Left lung (tissue), 10 donors: Measurements from ENCODE around the gene LDB2. TPM values are rescaled to one million over a fixed set of nuclear protein-coding genes. Genes with fewer than 3 reads are reported as not detected.

ENCODE experiments used
- ATAC-seq: fragments of 200-7000 bp; cut with Tn5 transposase; one replicate; pipeline ENCODE4 v1.9.1; 2020; ENCODE audit warnings: moderate library complexity
- DNase-seq, 4 donors: peaks; one replicate each; pipeline ENCODE4 v3.0.0-alpha.2; 2013 to 2020
- H3K27ac ChIP-seq, 2 donors: fragments of 200-600 bp; sonication (generic) in 1 of 2; one replicate each; pipeline versions ENCODE4 v1.5.0 to v1.8.0; 2020 to 2021
- H3K27me3 ChIP-seq, 2 donors: fragments of 200-600 bp; sonication (generic) in 1 of 2; one replicate each; pipeline versions ENCODE4 v1.5.0 to v1.8.0; 2020 to 2021
- H3K36me3 ChIP-seq, 2 donors: fragments of 200-600 bp; sonication (generic) in 1 of 2; one replicate each; pipeline versions ENCODE4 v1.5.0 to v1.8.0; 2020 to 2021
- H3K4me1 ChIP-seq, 2 donors: fragments of 200-600 bp; one replicate each; pipeline ENCODE4 v1.8.0; 2021
- H3K4me3 ChIP-seq, 2 donors: fragments of 200-600 bp; sonication (generic) in 1 of 2; one replicate each; pipeline versions ENCODE4 v1.5.0 to v1.8.0; 2020 to 2021; ENCODE audit warnings: mild to moderate bottlenecking in 1 of 2
- H3K9me3 ChIP-seq, 2 donors: fragments of 200-600 bp; sonication (generic) in 1 of 2; one replicate each; pipeline versions ENCODE4 v1.5.0 to v1.8.0; 2020 to 2021
- intact Hi-C, 2 donors: fragments of 100-400 bp; cut with DNase I; formaldehyde crosslinking; loops; one replicate each; pipeline versions ENCODE4 v1.11.2 to v1.14.2; 2022
- polyA plus RNA-seq, 6 donors: library from polyadenylated mRNA; unstranded; fragments of 120-200 nt; gene quantifications; one replicate each; pipeline ENCODE4 v1.2.1, GENCODE V29; 2013; ENCODE audit not compliant: insufficient read length in 6 of 6
- total RNA-seq, 2 donors: library from RNA; stranded (reverse); fragmentation: NEBNext Ultra II Directional; extraction: Animal tissue kit (Norgen Biotek cat#: 25700); gene quantifications; one replicate each; pipeline ENCODE4 v1.2.1, GENCODE V29; 2021
- TF ChIP-seq, protein P1 (sequence below), 2 donors: fragments of 200-600 bp; sonication (generic) in 1 of 2; IDR thresholded peaks; one replicate each; pipeline versions ENCODE4 v1.5.0 to v1.8.0; 2021; ENCODE audit warnings: antibody characterized with exemption in 2 of 2
- donor health status: DM: no; HTN: yes; CAD: no.
- donor health status: DM: no; HTN: no; CAD: no.

The LDB2 gene
- total and polyA plus RNA-seq, 8 donors = 37.7 to 97.0 (median 78.5) TPM

DNA sequence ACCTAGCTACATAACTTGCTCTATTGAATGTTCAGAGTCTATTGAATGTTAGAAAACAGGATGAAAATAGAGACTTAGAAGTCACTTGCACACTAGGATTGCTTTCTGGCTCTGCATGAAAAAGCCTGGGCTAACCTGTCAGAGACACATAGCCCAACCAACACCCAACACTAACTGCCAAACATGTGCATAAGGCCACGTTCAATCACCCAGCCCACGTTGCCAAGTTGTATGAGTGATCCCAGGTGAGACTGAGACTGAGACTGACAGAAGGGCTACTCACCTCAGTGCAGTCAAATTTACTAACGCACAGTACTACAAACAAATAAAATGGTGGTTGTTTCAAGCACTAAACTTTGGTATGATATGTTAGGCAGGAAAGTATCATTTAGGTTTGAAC is 61.0 kb downstream of the LDB2 start:
- Histone ChIP-seq H3K27ac (no peak overlapping the region), H3K4me3 (no peak overlapping the region), H3K4me1 (no peaks in the 10 kb centered on the region), H3K27me3 (no peaks in the 10 kb centered on the region), H3K9me3 (no peaks in the 10 kb centered on the region), H3K36me3 (no peaks in the 10 kb centered on the region)
- TF ChIP-seq, protein P1, sequence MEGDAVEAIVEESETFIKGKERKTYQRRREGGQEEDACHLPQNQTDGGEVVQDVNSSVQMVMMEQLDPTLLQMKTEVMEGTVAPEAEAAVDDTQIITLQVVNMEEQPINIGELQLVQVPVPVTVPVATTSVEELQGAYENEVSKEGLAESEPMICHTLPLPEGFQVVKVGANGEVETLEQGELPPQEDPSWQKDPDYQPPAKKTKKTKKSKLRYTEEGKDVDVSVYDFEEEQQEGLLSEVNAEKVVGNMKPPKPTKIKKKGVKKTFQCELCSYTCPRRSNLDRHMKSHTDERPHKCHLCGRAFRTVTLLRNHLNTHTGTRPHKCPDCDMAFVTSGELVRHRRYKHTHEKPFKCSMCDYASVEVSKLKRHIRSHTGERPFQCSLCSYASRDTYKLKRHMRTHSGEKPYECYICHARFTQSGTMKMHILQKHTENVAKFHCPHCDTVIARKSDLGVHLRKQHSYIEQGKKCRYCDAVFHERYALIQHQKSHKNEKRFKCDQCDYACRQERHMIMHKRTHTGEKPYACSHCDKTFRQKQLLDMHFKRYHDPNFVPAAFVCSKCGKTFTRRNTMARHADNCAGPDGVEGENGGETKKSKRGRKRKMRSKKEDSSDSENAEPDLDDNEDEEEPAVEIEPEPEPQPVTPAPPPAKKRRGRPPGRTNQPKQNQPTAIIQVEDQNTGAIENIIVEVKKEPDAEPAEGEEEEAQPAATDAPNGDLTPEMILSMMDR (IDR thresholded peaks at IDR 0.05) = no peak
- ATAC-seq = no peak
- DNase-seq = no peak
- intact Hi-C loops = no loop called here

DNA sequence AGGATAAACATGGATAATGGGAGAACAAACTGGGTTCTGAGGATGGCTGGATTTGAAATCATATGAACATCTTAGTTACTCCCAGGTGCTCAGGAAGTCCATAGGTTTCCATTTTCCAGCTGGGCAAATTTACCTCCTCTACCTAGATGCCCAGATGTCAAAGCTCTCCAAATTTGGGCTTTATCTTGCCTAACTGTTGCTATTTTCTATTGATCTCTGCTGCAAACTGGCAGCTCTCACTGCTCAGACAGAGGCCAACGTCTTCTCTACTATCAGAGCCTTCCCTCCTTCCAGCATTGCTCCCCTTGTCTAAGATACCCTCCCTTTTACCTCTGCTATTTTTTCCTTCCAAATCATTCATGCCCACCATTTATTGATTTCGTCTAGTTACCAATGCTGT is 62.1 kb downstream of the LDB2 start:
- no peaks in the 10 kb centered on the region for H3K27me3 ChIP-seq
- TF ChIP-seq, protein P1 (IDR thresholded peaks at IDR 0.05) = no peak
- no peak overlapping the region for H3K27ac ChIP-seq
- DNase-seq (no peak), ATAC-seq (no peak)
- no peak overlapping the region for H3K4me3 ChIP-seq
- no peaks in the 10 kb centered on the region for H3K4me1 ChIP-seq
- intact Hi-C loops = no loop called here
- no peaks in the 10 kb centered on the region for H3K36me3 ChIP-seq
- no peaks in the 10 kb centered on the region for H3K9me3 ChIP-seq

DNA sequence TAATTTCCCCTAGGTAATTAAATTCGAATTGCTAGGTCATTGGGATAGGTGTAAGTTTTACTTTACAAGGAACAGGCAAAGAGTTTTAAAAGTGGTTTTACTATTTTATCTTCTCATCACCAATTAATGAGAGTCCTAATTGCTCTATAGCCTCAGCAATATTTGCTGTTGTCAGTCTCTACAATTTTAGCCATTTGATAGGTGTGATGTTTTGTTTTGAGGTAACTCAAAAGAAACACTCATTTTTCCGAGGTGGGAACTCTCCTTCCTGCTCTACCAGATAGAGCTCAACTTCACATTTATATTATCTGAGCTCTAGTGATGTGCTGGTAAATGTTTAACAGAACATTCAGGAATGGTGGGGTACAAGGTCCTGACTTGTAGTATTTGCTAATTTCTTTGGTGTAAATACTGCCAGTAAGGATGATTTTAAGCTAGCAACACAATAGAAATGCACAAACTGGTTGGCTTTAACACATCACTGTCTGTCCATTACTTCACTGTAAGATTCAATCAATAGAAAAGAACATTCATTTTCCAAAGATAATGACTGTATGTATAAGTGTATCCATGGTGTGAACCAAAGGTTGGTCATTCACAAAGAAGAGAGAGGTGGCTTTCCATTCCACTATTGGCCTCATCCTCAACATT is 62.7 kb downstream of the LDB2 start:
- intact Hi-C loops = no loop called here
- Histone ChIP-seq H3K36me3 (no peaks in the 10 kb centered on the region), H3K27ac (no peak overlapping the region), H3K27me3 (no peaks in the 10 kb centered on the region), H3K4me3 (no peak overlapping the region), H3K4me1 (no peaks in the 10 kb centered on the region), H3K9me3 (no peaks in the 10 kb centered on the region)
- no peak for DNase-seq
- no peak for ATAC-seq
- TF ChIP-seq, protein P1 (IDR thresholded peaks at IDR 0.05) = no peak

DNA sequence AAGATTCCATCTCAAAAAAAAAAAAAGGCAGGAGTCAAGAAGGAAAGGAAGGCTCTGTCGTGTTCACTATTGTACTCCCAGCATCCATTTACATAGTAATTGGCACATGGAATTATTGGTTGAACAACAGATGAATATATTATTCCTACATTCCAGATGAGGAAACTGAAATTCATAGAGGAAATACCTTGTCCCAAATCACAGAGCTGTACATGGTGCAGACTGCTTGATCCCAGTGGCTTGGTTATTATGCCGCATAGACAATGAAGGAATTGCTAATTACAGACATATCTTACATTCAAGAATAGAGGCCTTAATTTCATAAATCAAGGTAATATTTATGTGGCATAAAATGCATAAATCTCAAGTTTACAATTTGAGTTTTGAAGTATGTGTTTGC is 63.6 kb downstream of the LDB2 start:
- Histone ChIP-seq H3K9me3 (no peaks in the 10 kb centered on the region), H3K4me3 (no peak overlapping the region), H3K27me3 (no peaks in the 10 kb centered on the region), H3K36me3 (no peaks in the 10 kb centered on the region), H3K27ac (no peak overlapping the region), H3K4me1 (no peaks in the 10 kb centered on the region)
- DNase-seq (no peak), ATAC-seq (no peak)
- intact Hi-C loops = no loop called here
- TF ChIP-seq, protein P1 (IDR thresholded peaks at IDR 0.05) = no peak

DNA sequence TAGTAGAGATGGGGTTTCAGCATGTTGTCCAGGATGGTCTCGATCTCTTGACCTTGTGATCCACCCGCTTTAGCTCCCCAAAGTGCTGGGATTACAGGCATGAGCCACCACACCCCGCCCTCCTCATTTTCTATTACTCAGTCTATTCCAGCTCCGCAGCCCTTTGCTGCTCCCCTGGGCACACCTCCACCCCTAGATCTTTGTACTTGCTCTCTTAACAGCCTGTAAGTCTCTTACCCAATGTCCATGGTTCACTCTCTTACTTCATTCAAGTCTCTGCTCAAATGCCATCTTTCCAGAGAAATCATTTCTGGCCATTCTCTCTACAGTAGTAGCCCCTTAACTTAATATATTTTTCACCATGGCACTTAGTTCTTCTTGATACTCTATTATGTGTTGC is 64.7 kb downstream of the LDB2 start:
- no peak overlapping the region for H3K27ac ChIP-seq

More for the DNA sequence above, 64.7 kb downstream of the LDB2 start:
- DNase-seq = no peak
- H3K27me3 ChIP-seq = no peaks in the 10 kb centered on the region
- H3K36me3 ChIP-seq = no peaks in the 10 kb centered on the region
- no peaks in the 10 kb centered on the region for H3K9me3 ChIP-seq
- intact Hi-C loops = no loop called here
- H3K4me1 ChIP-seq = no peaks in the 10 kb centered on the region
- no peak for ATAC-seq
- TF ChIP-seq, protein P1 (IDR thresholded peaks at IDR 0.05) = no peak
- no peak overlapping the region for H3K4me3 ChIP-seq
